Brain microvascular endothelial cell (primary cell): Measurements from ENCODE around the gene EXT2.
A peak's percentile ranks its signal among the peaks of the same experiment; 100 is the strongest.

Experiments
- DNase-seq: peaks from one replicate; pipeline ENCODE4 v3.0.0-alpha.2; 2020
- H3K27ac ChIP-seq: fragments of 250-450 bp; sonication (Bioruptor Pico); 2 replicates; pipeline ENCODE4 v1.5.1; 2020; ENCODE audit warnings: mild to moderate bottlenecking, moderate library complexity
- H3K27me3 ChIP-seq: fragments of 250-450 bp; sonication (Bioruptor Pico); replicated peaks from 2 replicates; pipeline ENCODE4 v1.5.1; 2020; ENCODE audit warnings: mild to moderate bottlenecking
- H3K36me3 ChIP-seq: fragments of 250-450 bp; sonication (Bioruptor Pico); replicated peaks from 2 replicates; pipeline ENCODE4 v1.5.1; 2020; ENCODE audit warnings: mild to moderate bottlenecking
- H3K4me3 ChIP-seq: 2 replicates; pipeline ENCODE4 v1.5.1; 2011; ENCODE audit warnings: low read depth, mild to moderate bottlenecking, control low read depth, low read length, moderate library complexity
- in situ Hi-C: cut with HindIII; loops from 2 replicates; pipeline ENCODE4 v1.10.0; 2017; ENCODE audit warnings: low sequenced_read_pairs, low pct_ligation_motif_present
- TF ChIP-seq, protein P1 (sequence below): IDR thresholded peaks from 2 replicates; pipeline ENCODE4 v1.5.1; 2011; ENCODE audit warnings: low read depth, mild to moderate bottlenecking, moderate library complexity, low read length, control low read depth, inconsistent platforms; ENCODE audit errors: missing control alignments

Gene EXT2

GRCh38 chr11:44270403-44271273, 175.2 kb downstream of the EXT2 start:
- DNase-seq: no peak
- no peak overlapping the region for H3K4me3 ChIP-seq
- in situ Hi-C loops: no loop called here
- TF ChIP-seq, protein P1, sequence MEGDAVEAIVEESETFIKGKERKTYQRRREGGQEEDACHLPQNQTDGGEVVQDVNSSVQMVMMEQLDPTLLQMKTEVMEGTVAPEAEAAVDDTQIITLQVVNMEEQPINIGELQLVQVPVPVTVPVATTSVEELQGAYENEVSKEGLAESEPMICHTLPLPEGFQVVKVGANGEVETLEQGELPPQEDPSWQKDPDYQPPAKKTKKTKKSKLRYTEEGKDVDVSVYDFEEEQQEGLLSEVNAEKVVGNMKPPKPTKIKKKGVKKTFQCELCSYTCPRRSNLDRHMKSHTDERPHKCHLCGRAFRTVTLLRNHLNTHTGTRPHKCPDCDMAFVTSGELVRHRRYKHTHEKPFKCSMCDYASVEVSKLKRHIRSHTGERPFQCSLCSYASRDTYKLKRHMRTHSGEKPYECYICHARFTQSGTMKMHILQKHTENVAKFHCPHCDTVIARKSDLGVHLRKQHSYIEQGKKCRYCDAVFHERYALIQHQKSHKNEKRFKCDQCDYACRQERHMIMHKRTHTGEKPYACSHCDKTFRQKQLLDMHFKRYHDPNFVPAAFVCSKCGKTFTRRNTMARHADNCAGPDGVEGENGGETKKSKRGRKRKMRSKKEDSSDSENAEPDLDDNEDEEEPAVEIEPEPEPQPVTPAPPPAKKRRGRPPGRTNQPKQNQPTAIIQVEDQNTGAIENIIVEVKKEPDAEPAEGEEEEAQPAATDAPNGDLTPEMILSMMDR: no peak
- peak overlapping the region; percentile 82 for H3K27ac ChIP-seq
- H3K27me3 ChIP-seq: no peaks in the 10 kb centered on the region
- H3K36me3 ChIP-seq: no peaks in the 10 kb centered on the region

DNA sequence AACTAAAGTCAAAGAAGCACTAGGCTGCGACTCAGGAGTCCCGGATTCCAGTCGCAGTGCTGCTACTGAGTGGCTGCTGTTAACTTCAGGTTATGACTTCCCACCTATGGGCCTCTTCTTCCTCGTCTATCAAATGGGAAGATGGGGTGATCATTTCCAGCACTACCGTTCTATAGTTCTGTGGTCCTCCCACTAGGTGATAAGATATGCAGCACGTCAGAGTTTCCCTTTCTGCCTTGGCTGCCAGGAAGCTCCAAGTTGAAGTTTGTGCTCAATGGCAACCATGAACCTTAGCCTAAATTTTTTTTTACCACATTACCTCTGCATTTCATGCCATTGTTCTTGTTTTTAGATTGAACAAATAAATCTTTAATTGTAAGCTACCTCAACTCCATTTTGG, 175.8 kb downstream of the EXT2 start:
- TF ChIP-seq, protein P1: no peak
- no peak for DNase-seq
- H3K36me3 ChIP-seq: no peaks in the 10 kb centered on the region
- in situ Hi-C loops: no loop called here
- no peak overlapping the region for H3K27ac ChIP-seq
- H3K27me3 ChIP-seq: no peaks in the 10 kb centered on the region
- H3K4me3 ChIP-seq: no peak overlapping the region

- DNase-seq: no peak
- Histone ChIP-seq H3K36me3 (no peaks in the 10 kb centered on the region), H3K27ac (no peak overlapping the region), H3K27me3 (no peaks in the 10 kb centered on the region), H3K4me3 (no peak overlapping the region)
- TF ChIP-seq, protein P1: no peak
- in situ Hi-C loops: no loop called here
These were observed 178.9 kb downstream of the EXT2 start for GRCh38 chr11:44274404-44274803.

DNA sequence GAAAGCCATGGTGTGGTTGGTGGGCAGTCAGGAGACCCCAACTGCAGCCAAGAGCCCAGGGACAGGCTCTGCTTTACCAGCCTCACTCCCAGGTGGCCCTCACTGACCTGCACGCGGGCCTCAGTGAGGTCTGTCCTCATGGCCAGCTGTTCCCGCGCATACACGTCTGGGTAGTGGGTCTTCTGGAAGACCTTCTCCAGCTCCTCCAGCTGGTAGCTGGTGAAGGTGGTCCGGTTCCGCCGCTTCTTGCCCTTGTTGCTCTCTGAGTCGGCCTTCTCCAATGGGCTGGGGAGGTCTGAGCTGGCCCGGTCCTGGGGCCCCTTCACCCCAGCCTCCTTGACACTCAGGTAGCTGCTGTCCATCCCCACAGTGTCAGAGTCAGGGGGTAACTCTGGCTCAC, 179.8 kb downstream of the EXT2 start:
- no peaks in the 10 kb centered on the region for H3K36me3 ChIP-seq
- H3K4me3 ChIP-seq: no peak overlapping the region
- H3K27me3 ChIP-seq: no peaks in the 10 kb centered on the region
- in situ Hi-C loops: no loop called here
- TF ChIP-seq, protein P1: no peak
- DNase-seq: no peak
- H3K27ac ChIP-seq: no peak overlapping the region

- Histone ChIP-seq H3K27ac (no peak overlapping the region), H3K36me3 (no peaks in the 10 kb centered on the region), H3K4me3 (no peak overlapping the region), H3K27me3 (no peaks in the 10 kb centered on the region)
- no peak for DNase-seq
- TF ChIP-seq, protein P1: no peak
- in situ Hi-C loops: no loop called here
These were observed 180.6 kb downstream of the EXT2 start for GRCh38 chr11:44275961-44276550.
